GM12801 (cell line): ENCODE data around the gene TBX4.

Experiments used
- CTCF ChIP-seq: IDR thresholded peaks from one replicate; pipeline ENCODE4 v1.5.1; 2011; ENCODE audit warnings: control low read depth; ENCODE audit not compliant: insufficient read length; ENCODE audit errors: extremely low read depth

Gene TBX4

GRCh38 chr17:61460796-61461585 lies 8.8 kb downstream of the TBX4 start:
- no peak for TF ChIP-seq CTCF

GRCh38 chr17:61461586-61461966 lies 9.4 kb downstream of the TBX4 start:
- no peak for TF ChIP-seq CTCF

GRCh38 chr17:61461967-61462718 lies 9.9 kb downstream of the TBX4 start:
- TF ChIP-seq CTCF, result no peak

GRCh38 chr17:61462719-61463315 lies 10.6 kb downstream of the TBX4 start:
- TF ChIP-seq CTCF, result no peak

- TF ChIP-seq CTCF, result no peak
Measured at GRCh38 chr17:61463316-61464129, 11.3 kb downstream of the TBX4 start.

- TF ChIP-seq CTCF, result no peak
Measured at GRCh38 chr17:61464130-61464842, 12.1 kb downstream of the TBX4 start.

GRCh38 chr17:61464843-61465180 lies 12.6 kb downstream of the TBX4 start:
- TF ChIP-seq CTCF, result no peak
